Pancreas (tissue), 10 donors: Measurements from ENCODE around the gene AUTS2. TPM values are rescaled to one million over a fixed set of nuclear protein-coding genes. Genes with fewer than 3 reads are reported as not detected.

ENCODE experiments used
- ATAC-seq, 4 donors: fragments of 200-7000 bp; cut with Tn5 transposase; one replicate each; pipeline versions ENCODE4 v1.8.0 to v1.9.1; 2020; ENCODE audit warnings: mild to moderate bottlenecking in 4 of 4, moderate library complexity in 4 of 4
- DNase-seq, 6 donors: peaks; one replicate each; pipeline ENCODE4 v3.0.0-alpha.2; 2020
- FAIRE-seq: peaks from 2 replicates; lab custom pipeline; 2012; peaks lifted over from hg19 to GRCh38; lab: Jason Lieb, UNC
- H3K27ac ChIP-seq, 4 donors: fragments of 200-600 bp; sonication (generic); 1 replicate in 3 of 4; 2 replicates in 1 of 4; pipeline versions ENCODE4 v1.5.0 to v1.8.0; 2020
- H3K27me3 ChIP-seq, 4 donors: fragments of 200-600 bp; one replicate each; pipeline ENCODE4 v1.8.0; 2021
- H3K36me3 ChIP-seq, 3 donors: fragments of 200-600 bp; sonication (generic) in 1 of 3; one replicate each; pipeline versions ENCODE4 v1.5.0 to v1.8.0; 2020 to 2021
- H3K4me1 ChIP-seq, 3 donors: fragments of 200-600 bp; one replicate each; pipeline ENCODE4 v1.8.0; 2021
- H3K4me3 ChIP-seq, 4 donors: fragments of 200-600 bp; sonication (generic) in 2 of 4; one replicate each; pipeline versions ENCODE4 v1.5.0 to v1.8.0; 2020 to 2021
- H3K9me3 ChIP-seq, 4 donors: fragments of 200-600 bp; one replicate each; pipeline ENCODE4 v1.8.0; 2021
- WGBS, 2 donors: extraction: QIAGEN DNeasy Blood & Tissue Kit; methylation state at CpG; one replicate each; pipeline ENCODE4 v1.1.7; 2013; 5-methylcytosine and 5-hydroxymethylcytosine counted together
- intact Hi-C, 3 donors: fragments of 100-400 bp; cut with DNase I; formaldehyde crosslinking; loops; one replicate each; pipeline versions ENCODE4 v1.11.1 to v1.14.2; 2022
- polyA plus RNA-seq, 2 donors: library from polyadenylated mRNA; stranded (reverse); fragments of 200-250 nt; gene quantifications; one replicate each; pipeline ENCODE4 v1.2.3, GENCODE V29; 2013
- total RNA-seq, 6 donors: library from RNA; stranded (reverse); fragmentation: NEBNext Ultra II Directional in 4 of 6; extraction: Animal tissue kit (Norgen Biotek cat#: 25700) in 4 of 6; gene quantifications; one replicate each; pipeline versions ENCODE4 v1.2.1 to v1.2.4, GENCODE V29; 2021 to 2023
- TF ChIP-seq, protein P1 (sequence below), 4 donors: fragments of 200-600 bp; sonication (generic) in 3 of 4; IDR thresholded peaks; one replicate each; pipeline versions ENCODE4 v1.5.0 to v1.8.0; 2021; ENCODE audit warnings: antibody characterized with exemption in 4 of 4
- donor health status: healthy with polysubstance abuse.
- donor health status: DM: no; HTN: no; CAD: no; lungs with moderate emphysema.
- donor health status: DM: no; HTN: no; CAD: no.
- donor health status: control.
- donor health status: control.
- donor health status: Bipolar disorder and iron deficiency.
- donor health status: DM: yes; HTN: yes; CAD: no.
- donor health status: DM: no; HTN: no; CAD: no.
- donor health status: DM: no; HTN: no; CAD: no.
- donor health status: DM: yes; HTN: yes; CAD: no.

AUTS2 gene
- total and polyA plus RNA-seq, 8 donors = 5.8 to 16.8 (median 9.9) TPM

GRCh38 chr7:69871213-69871885 is 273.1 kb downstream of the AUTS2 start:
- H3K36me3 ChIP-seq = no peaks in the 10 kb centered on the region
- TF ChIP-seq, protein P1, sequence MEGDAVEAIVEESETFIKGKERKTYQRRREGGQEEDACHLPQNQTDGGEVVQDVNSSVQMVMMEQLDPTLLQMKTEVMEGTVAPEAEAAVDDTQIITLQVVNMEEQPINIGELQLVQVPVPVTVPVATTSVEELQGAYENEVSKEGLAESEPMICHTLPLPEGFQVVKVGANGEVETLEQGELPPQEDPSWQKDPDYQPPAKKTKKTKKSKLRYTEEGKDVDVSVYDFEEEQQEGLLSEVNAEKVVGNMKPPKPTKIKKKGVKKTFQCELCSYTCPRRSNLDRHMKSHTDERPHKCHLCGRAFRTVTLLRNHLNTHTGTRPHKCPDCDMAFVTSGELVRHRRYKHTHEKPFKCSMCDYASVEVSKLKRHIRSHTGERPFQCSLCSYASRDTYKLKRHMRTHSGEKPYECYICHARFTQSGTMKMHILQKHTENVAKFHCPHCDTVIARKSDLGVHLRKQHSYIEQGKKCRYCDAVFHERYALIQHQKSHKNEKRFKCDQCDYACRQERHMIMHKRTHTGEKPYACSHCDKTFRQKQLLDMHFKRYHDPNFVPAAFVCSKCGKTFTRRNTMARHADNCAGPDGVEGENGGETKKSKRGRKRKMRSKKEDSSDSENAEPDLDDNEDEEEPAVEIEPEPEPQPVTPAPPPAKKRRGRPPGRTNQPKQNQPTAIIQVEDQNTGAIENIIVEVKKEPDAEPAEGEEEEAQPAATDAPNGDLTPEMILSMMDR (IDR thresholded peaks at IDR 0.05) = no peak
- intact Hi-C loops = no loop called here
- H3K9me3 ChIP-seq = no peaks in the 10 kb centered on the region
- H3K27ac ChIP-seq = no peak overlapping the region
- 90 to 94% methylated on average over 7 of the region's 7 CpGs for WGBS, 2 donors
- no peaks in the 10 kb centered on the region for H3K27me3 ChIP-seq
- DNase-seq (no peak), FAIRE-seq (no peak), ATAC-seq (no peak)
- peaks cover 0 to 8% (median 3%) of the 10 kb centered on the region in 3 donors for H3K4me1 ChIP-seq
- H3K4me3 ChIP-seq = no peak overlapping the region

DNA sequence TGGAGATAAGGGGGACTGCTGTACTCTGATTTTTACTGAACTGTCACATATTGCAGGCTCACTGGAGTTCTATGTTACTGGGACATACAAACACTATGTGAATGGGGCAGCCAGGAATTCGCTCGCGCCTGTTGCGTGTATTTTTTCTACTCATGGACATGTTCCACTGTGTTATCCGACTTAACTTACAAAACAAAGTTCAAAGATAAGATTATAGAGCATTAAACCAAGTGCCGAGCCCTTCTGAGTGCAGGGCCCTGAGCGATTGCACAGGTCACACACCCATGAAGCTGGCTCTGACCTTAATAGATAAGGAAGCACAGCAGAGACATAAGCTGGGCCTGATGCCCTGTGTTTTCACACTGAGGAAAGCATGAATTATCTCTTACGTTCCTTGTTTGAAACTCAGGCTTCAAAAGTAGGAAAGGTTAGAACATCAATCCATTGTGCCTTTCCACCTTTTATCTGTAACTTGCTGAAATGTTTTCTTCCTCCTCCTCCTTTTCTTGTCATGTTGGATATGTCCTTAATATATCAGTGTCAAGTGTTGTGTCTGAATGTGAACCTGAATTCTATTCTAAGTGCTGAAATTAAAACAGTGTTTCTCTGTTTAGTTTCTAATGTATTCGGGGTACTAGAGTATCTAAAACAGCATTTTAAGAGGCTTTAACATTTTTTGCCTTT is 273.8 kb downstream of the AUTS2 start:
- Histone ChIP-seq H3K4me3 (no peak overlapping the region), H3K9me3 (no peaks in the 10 kb centered on the region), H3K36me3 (no peaks in the 10 kb centered on the region), H3K27me3 (no peaks in the 10 kb centered on the region), H3K4me1 (peaks cover 0 to 8% (median 3%) of the 10 kb centered on the region in 3 donors), H3K27ac (no peak overlapping the region)
- no peak for FAIRE-seq
- 39 to 42% methylated on average over 9 of the region's 9 CpGs for WGBS, 2 donors
- intact Hi-C loops = no loop called here
- DNase-seq = no peak
- peak in 2 of 4 donors; percentile 37 to 48 for ATAC-seq
- TF ChIP-seq, protein P1 (IDR thresholded peaks at IDR 0.05) = no peak

GRCh38 chr7:69873512-69873911 is 275.2 kb downstream of the AUTS2 start:
- FAIRE-seq (no peak), DNase-seq (no peak), ATAC-seq (no peak)
- Histone ChIP-seq H3K4me3 (no peak overlapping the region), H3K27me3 (no peaks in the 10 kb centered on the region), H3K4me1 (peaks cover 0 to 8% (median 3%) of the 10 kb centered on the region in 3 donors), H3K9me3 (no peaks in the 10 kb centered on the region), H3K36me3 (no peaks in the 10 kb centered on the region), H3K27ac (no peak overlapping the region)
- intact Hi-C loops = no loop called here
- TF ChIP-seq, protein P1 (IDR thresholded peaks at IDR 0.05) = no peak
- WGBS, 2 donors = 90 to 93% methylated on average over 3 of the region's 3 CpGs

- ATAC-seq (no peak), DNase-seq (no peak)
- 59 to 62% methylated on average over 3 of the region's 3 CpGs for whole genome bisulfite sequencing, 2 donors
Observed at GRCh38 chr7:69878015-69878414, 279.7 kb downstream of the AUTS2 start.

More at GRCh38 chr7:69878015-69878414, 279.7 kb downstream of the AUTS2 start:
- intact Hi-C loops = no loop called here
- FAIRE-seq = no peak
- Histone ChIP-seq H3K9me3 (no peaks in the 10 kb centered on the region), H3K36me3 (no peaks in the 10 kb centered on the region), H3K27ac (no peak overlapping the region), H3K27me3 (no peaks in the 10 kb centered on the region), H3K4me3 (no peak overlapping the region), H3K4me1 (no peaks in the 10 kb centered on the region)
- TF ChIP-seq, protein P1 (IDR thresholded peaks at IDR 0.05) = no peak
